GM12878 (cell line): ENCODE results near the gene RASL11A. TPM values are rescaled to one million over a fixed set of nuclear protein-coding genes. Genes with fewer than 3 reads are reported as not detected.

Source experiments
- ATAC-seq: fragments of 200-7000 bp; cut with Tn5 transposase; 3 replicates; pipeline ENCODE4 v1.9.1; 2020; ENCODE audit warnings: mild to moderate bottlenecking, moderate library complexity
- BruUV-seq: library from RNA; stranded (reverse); fragments of 400-500 nt; replicated peaks from 2 replicates; lab custom pipeline; 2021; lab: Mats Ljungman, UMichigan
- CTCF ChIA-PET: fragments of 300-600 bp; sonication (Branson Sonifier 250); formaldehyde crosslinking; extraction: SDS; loops from one replicate; lab custom pipeline; 2021; ENCODE audit warnings: inconsistent platforms; lab: Yijun Ruan, JAX
- POLR2A ChIA-PET: fragments of 350-600 bp; formaldehyde crosslinking; extraction: SDS; loops from one replicate; lab custom pipeline; 2021; ENCODE audit warnings: inconsistent platforms; lab: Charles Lee
- RAD21 ChIA-PET: fragments of 300-600 bp; sonication (Branson Sonifier 250); formaldehyde crosslinking; loops from one replicate; lab custom pipeline; 2023; ENCODE audit warnings: antibody characterized with exemption; ENCODE audit not compliant: unreplicated experiment; lab: Charles Lee
- SMC1A ChIA-PET: fragments of 300-600 bp; sonication (Branson Sonifier 250); formaldehyde crosslinking; loops from one replicate; lab custom pipeline; 2023; ENCODE audit not compliant: unreplicated experiment, uncharacterized antibody; lab: Charles Lee
- DNase-seq: peaks from one replicate; pipeline ENCODE4 v3.0.0-alpha.2; 2011; ENCODE audit warnings: low read depth, low spot score
- FAIRE-seq: peaks from 3 replicates; lab custom pipeline; 2011; peaks lifted over from hg19 to GRCh38; lab: Jason Lieb, UNC
- H2AFZ ChIP-seq: 2 replicates; pipeline ENCODE4 v1.6.0; 2011; ENCODE audit warnings: low read depth, low read length, control low read depth; ENCODE audit not compliant: control insufficient read depth
- H3K27ac ChIP-seq: 2 replicates; pipeline ENCODE4 v1.5.1; 2011; ENCODE audit warnings: control low read depth; ENCODE audit not compliant: control insufficient read depth, insufficient read depth
- H3K27me3 ChIP-seq, 2 experiments: replicated peaks in 1 of 2; 2 replicates each; pipeline versions ENCODE4 v1.6.0 to v1.6.1; 2011; ENCODE audit warnings: low read length in 1 of 2; ENCODE audit not compliant: control insufficient read depth in 2 of 2, insufficient read depth in 2 of 2
- H3K36me3 ChIP-seq, 2 experiments: 2 replicates each; pipeline ENCODE4 v1.5.1; 2011; ENCODE audit warnings: low read length in 1 of 2; ENCODE audit not compliant: control insufficient read depth in 2 of 2, insufficient read depth in 2 of 2
- H3K4me1 ChIP-seq: 2 replicates; pipeline ENCODE4 v1.6.1; 2011; ENCODE audit warnings: mild to moderate bottlenecking, low read length, moderate library complexity, mixed read lengths; ENCODE audit not compliant: control insufficient read depth, insufficient read depth
- H3K4me2 ChIP-seq: 2 replicates; pipeline ENCODE4 v1.6.0; 2011; ENCODE audit warnings: control low read depth; ENCODE audit not compliant: control insufficient read depth, insufficient read depth
- H3K4me3 ChIP-seq: fragments of 200-600 bp; sonication (generic); 2 replicates; pipeline ENCODE4 v1.5.1; 2016
- H3K79me2 ChIP-seq: 2 replicates; pipeline ENCODE4 v1.6.0; 2011; ENCODE audit warnings: low read length; ENCODE audit not compliant: control insufficient read depth, insufficient read depth
- H3K9ac ChIP-seq: 2 replicates; pipeline ENCODE4 v1.8.0; 2011; ENCODE audit warnings: low read length, control low read depth, mixed read lengths; ENCODE audit not compliant: control insufficient read depth, insufficient read depth
- H3K9me3 ChIP-seq: replicated peaks from 3 replicates; pipeline ENCODE4 v1.5.1; 2011; ENCODE audit warnings: mild to moderate bottlenecking, low read length; ENCODE audit not compliant: control insufficient read depth, insufficient read depth
- H4K20me1 ChIP-seq: 2 replicates; pipeline ENCODE4 v1.6.0; 2011; ENCODE audit not compliant: control insufficient read depth, insufficient read depth
- ETV6 ChIP-seq, 2 experiments: fragments of 450-650 bp in 1 of 2; IDR thresholded peaks in 1 of 2; conservative IDR thresholded peaks in 1 of 2; 2 replicates each; pipeline ENCODE4 v1.6.1; 2014; ENCODE audit warnings: antibody characterized with exemption in 1 of 2, borderline replicate concordance in 1 of 2, low read depth in 1 of 2, mild to moderate bottlenecking in 1 of 2, moderate library complexity in 1 of 2
- FOXM1 ChIP-seq: IDR thresholded peaks from 2 replicates; pipeline ENCODE4 v1.6.1; 2012; ENCODE audit warnings: low read depth, mild to moderate bottlenecking, inconsistent platforms, low read length, moderate library complexity
- GABPA ChIP-seq: IDR thresholded peaks from 2 replicates; pipeline ENCODE4 v1.6.1; 2014; ENCODE audit warnings: antibody characterized with exemption, low read depth, mild to moderate bottlenecking, inconsistent platforms
- HDAC2 ChIP-seq: fragments of 200-600 bp; sonication (generic); IDR thresholded peaks from 2 replicates; pipeline ENCODE4 v1.6.1; 2017
- IKZF1 ChIP-seq: fragments of 450-650 bp; conservative IDR thresholded peaks from 2 replicates; pipeline ENCODE4 v1.6.1; 2017; ENCODE audit warnings: antibody characterized with exemption, mild to moderate bottlenecking
- IRF4 ChIP-seq: IDR thresholded peaks from 2 replicates; pipeline ENCODE4 v1.6.1; 2011; ENCODE audit warnings: low read depth, low read length
- MTA3 ChIP-seq: IDR thresholded peaks from 2 replicates; pipeline ENCODE4 v1.6.1; 2012; ENCODE audit warnings: low read length, inconsistent platforms, borderline replicate concordance
- NFIC ChIP-seq: IDR thresholded peaks from 2 replicates; pipeline ENCODE4 v1.6.1; 2012; ENCODE audit warnings: low read depth, mild to moderate bottlenecking, inconsistent platforms, low read length, moderate library complexity
- NR2C2 ChIP-seq: IDR thresholded peaks from 2 replicates; pipeline ENCODE4 v1.6.1; 2011; ENCODE audit warnings: borderline replicate concordance, low read depth; ENCODE audit not compliant: control insufficient read depth, insufficient read length
- POU2F2 ChIP-seq: IDR thresholded peaks from 3 replicates; pipeline ENCODE4 v1.6.1; 2011; ENCODE audit warnings: low read depth, mild to moderate bottlenecking, low read length, borderline replicate concordance
- RB1 ChIP-seq: fragments of 450-650 bp; formaldehyde crosslinking; IDR thresholded peaks from 2 replicates; pipeline ENCODE4 v1.6.1; 2017; ENCODE audit warnings: mild to moderate bottlenecking, borderline replicate concordance
- RBBP5 ChIP-seq: fragments of 200-600 bp; sonication (generic); conservative IDR thresholded peaks from 2 replicates; pipeline ENCODE4 v1.6.1; 2016
- SREBF2 ChIP-seq: IDR thresholded peaks from 2 replicates; pipeline ENCODE4 v1.6.1; 2012; ENCODE audit warnings: mild to moderate bottlenecking, low read length
- SUPT20H ChIP-seq: IDR thresholded peaks from 2 replicates; pipeline ENCODE4 v1.6.1; 2011; ENCODE audit warnings: low read depth, mild to moderate bottlenecking, low read length, moderate library complexity, borderline replicate concordance; ENCODE audit not compliant: control insufficient read depth
- TCF7 ChIP-seq: IDR thresholded peaks from 2 replicates; pipeline ENCODE4 v1.6.1; 2014; ENCODE audit warnings: antibody characterized with exemption, borderline replicate concordance
- ZSCAN29 ChIP-seq: fragments of 450-650 bp; IDR thresholded peaks from 2 replicates; pipeline ENCODE4 v1.6.1; 2017; ENCODE audit warnings: mild to moderate bottlenecking, moderate library complexity
- ZZZ3 ChIP-seq: IDR thresholded peaks from 2 replicates; pipeline ENCODE4 v1.6.1; 2011; ENCODE audit warnings: low read depth; ENCODE audit not compliant: control insufficient read depth, insufficient read length
- WGBS: methylation state at CpG from one replicate; pipeline ENCODE4 v1.1.6; 2016; ENCODE audit warnings: low lambda C conversion rate; ENCODE audit not compliant: insufficient replicate concordance, insufficient coverage; ENCODE audit errors: missing lambda C conversion rate; 5-methylcytosine and 5-hydroxymethylcytosine counted together
- in situ Hi-C: fragments of 300-500 bp; cut with MboI; formaldehyde crosslinking; loops from 9 replicates; pipeline ENCODE4 v1.14.3; 2018; ENCODE audit warnings: mixed read lengths
- intact Hi-C: fragments of 100-400 bp; cut with micrococcal nuclease; formaldehyde crosslinking; loops from one replicate; pipeline ENCODE4 v1.14.2; 2022; ENCODE audit not compliant: unreplicated experiment
- polyA plus RNA-seq, 11 experiments: library from polyadenylated mRNA; depleted of rRNA in 4 of 11; unstranded in 6 of 11; stranded (reverse) in 5 of 11; fragments of >200 nt; fragmentation: Nextera tagmentation in 4 of 11; fragmentation: Illumina TruSeq in 1 of 11; extraction: Ambion mirVana in 4 of 11; extraction: Trizol in 1 of 11; gene quantifications; 1 replicate in 1 of 11; 2 replicates in 10 of 11; pipeline versions ENCODE4 v1.2.1 to v1.2.3, GENCODE V29; 2011 to 2016; ENCODE audit warnings: inconsistent platforms in 2 of 11, missing spikeins in 2 of 11, low read depth in 1 of 11
- total RNA-seq, 4 experiments: library from RNA; depleted of rRNA in 3 of 4; stranded (reverse); fragments of >200 nt in 3 of 4; fragmentation: Illumina TruSeq in 1 of 4; extraction: Trizol in 1 of 4; gene quantifications; 2 replicates each; pipeline versions ENCODE4 v1.2.1 to v1.2.3, GENCODE V29; 2013 to 2021
- TF ChIP-seq, protein P1 (sequence below): IDR thresholded peaks from 2 replicates; pipeline ENCODE4 v1.6.1; 2011; ENCODE audit warnings: mild to moderate bottlenecking, low read depth, low read length, moderate library complexity; ENCODE audit not compliant: insufficient replicate concordance

Gene RASL11A
- total and polyA plus RNA-seq, 10 of the 15 experiments (the other 5 are each of a cell fraction or from before 2014, with no cell fraction given) = 0.04 to 1.3 (median 0.41) TPM; not detected in 1

DNA sequence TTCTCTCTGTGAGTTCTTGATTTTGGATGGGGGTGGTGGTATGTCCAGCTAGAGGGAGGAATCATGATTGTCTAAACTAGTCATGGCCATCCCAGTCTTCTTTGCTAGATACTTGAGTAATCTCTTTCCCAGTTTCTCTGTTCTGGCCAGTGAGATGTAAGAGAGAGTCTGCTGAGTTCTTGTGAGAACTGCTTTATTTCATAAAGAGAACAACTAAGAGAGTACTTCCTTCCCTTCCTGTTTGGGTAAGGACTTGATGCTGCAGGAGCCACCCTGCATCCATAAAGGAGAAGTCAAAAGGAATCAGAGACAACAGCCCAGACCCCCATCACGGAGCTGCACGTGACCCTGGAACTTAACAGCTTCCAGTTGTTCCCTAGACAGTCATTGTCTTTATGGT is 3.0 kb upstream of the RASL11A start:
- Histone ChIP-seq H3K4me3 (no peak overlapping the region), H2AFZ (no peak overlapping the region), H3K9ac (no peak overlapping the region), H3K79me2 (no peaks in the 10 kb centered on the region), H3K27me3 (no peaks in the 10 kb centered on the region), H3K27ac (no peak overlapping the region), H4K20me1 (no peaks in the 10 kb centered on the region), H3K9me3 (no peaks in the 10 kb centered on the region), H3K4me2 (no peak overlapping the region), H3K4me1 (no peaks in the 10 kb centered on the region), H3K36me3 (no peaks in the 10 kb centered on the region; a peak in 2 of 4 replicates)
- ATAC-seq (no peak), DNase-seq (no peak), FAIRE-seq (no peak)
- ChIA-PET POLR2A (no interaction called here), CTCF (interaction anchor here (0.8 to 1.4 kb wide), 3 partner anchors 11 to 282 kb away, joined by 3 to 4 read pairs (median 3); no protein-coding TSS in a partner anchor), SMC1A (interaction anchor here (0.6 kb wide), 1 partner anchor 149 kb away, joined by 3 read pairs; no protein-coding TSS in a partner anchor), RAD21 (no interaction called here)
- TF ChIP-seq HDAC2 (no peak), POU2F2 (no peak), SREBF2 (no peak), GABPA (no peak), SUPT20H (no peak), FOXM1 (no peak), RB1 (no peak), ZZZ3 (no peak), TCF7 (no peak), NFIC (no peak), ETV6 (conservative IDR thresholded peaks at IDR 0.05 in 1 of 2, IDR thresholded peaks at IDR 0.05 in 1 of 2; ENCODE audit: borderline replicate concordance in 1 of 2, low read depth in 1 of 2) (no peak), IRF4 (no peak), RBBP5 (no peak), ZSCAN29 (no peak), NR2C2 (no peak), IKZF1 (no peak), MTA3 (no peak)
- TF ChIP-seq, protein P1, sequence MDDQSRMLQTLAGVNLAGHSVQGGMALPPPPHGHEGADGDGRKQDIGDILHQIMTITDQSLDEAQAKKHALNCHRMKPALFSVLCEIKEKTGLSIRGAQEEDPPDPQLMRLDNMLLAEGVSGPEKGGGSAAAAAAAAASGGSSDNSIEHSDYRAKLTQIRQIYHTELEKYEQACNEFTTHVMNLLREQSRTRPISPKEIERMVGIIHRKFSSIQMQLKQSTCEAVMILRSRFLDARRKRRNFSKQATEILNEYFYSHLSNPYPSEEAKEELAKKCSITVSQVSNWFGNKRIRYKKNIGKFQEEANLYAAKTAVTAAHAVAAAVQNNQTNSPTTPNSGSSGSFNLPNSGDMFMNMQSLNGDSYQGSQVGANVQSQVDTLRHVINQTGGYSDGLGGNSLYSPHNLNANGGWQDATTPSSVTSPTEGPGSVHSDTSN = no peak
- intact Hi-C loops = no loop called here
- BruUV-seq = no TSS peak
- in situ Hi-C loops = no loop called here
- 91% methylated on average over 2 of the region's 2 CpGs for WGBS
